ENCODE results near the gene NPB.

The NPB gene

GRCh38 chr17:81941484-81942166 lies 39.6 kb downstream of the NPB start:
- DNase-seq (ENCODE audit: low spot score), result no peak

- DNase-seq (ENCODE audit: low spot score), result no peak
Measured at GRCh38 chr17:81942167-81942553, 40.1 kb downstream of the NPB start.

- DNase-seq (ENCODE audit: low spot score), result no peak
Measured at GRCh38 chr17:81944858-81945257, 42.8 kb downstream of the NPB start.

- DNase-seq (ENCODE audit: low spot score), result no peak
Measured at GRCh38 chr17:81947189-81947588, 45.2 kb downstream of the NPB start, which contains the start of gene MYADML2. MYADML2 (minus strand) TSS chr17:81947233; CDS start chr17:81941741, 5,492 bp downstream.

- no peak for DNase-seq (ENCODE audit: low spot score)
Measured at GRCh38 chr17:81948635-81949378, 46.8 kb downstream of the NPB start.

- no peak for DNase-seq (ENCODE audit: low spot score)
Measured at GRCh38 chr17:81950501-81950900, 48.5 kb downstream of the NPB start.

- no peak for DNase-seq (ENCODE audit: low spot score)
Measured at GRCh38 chr17:81951785-81952684, 50.0 kb downstream of the NPB start.

Measured in left forelimb (tissue), 1 donor.